AG09309 (cell line): ENCODE data around the gene SASH1.

Experiments
- DNase-seq: peaks from one replicate; pipeline ENCODE4 v3.0.0-alpha.2; 2010; ENCODE audit warnings: low read depth
- H3K4me3 ChIP-seq: 2 replicates; pipeline ENCODE4 v1.5.1; 2011; ENCODE audit warnings: mild to moderate bottlenecking, low read depth, low read length, moderate library complexity; ENCODE audit not compliant: control insufficient read depth
- TF ChIP-seq, protein P1 (sequence below): IDR thresholded peaks from 2 replicates; pipeline ENCODE4 v1.5.1; 2011; ENCODE audit warnings: mild to moderate bottlenecking, low read depth, low read length, inconsistent platforms; ENCODE audit not compliant: insufficient read depth, control insufficient read depth; ENCODE audit errors: missing control alignments

Gene SASH1

DNA sequence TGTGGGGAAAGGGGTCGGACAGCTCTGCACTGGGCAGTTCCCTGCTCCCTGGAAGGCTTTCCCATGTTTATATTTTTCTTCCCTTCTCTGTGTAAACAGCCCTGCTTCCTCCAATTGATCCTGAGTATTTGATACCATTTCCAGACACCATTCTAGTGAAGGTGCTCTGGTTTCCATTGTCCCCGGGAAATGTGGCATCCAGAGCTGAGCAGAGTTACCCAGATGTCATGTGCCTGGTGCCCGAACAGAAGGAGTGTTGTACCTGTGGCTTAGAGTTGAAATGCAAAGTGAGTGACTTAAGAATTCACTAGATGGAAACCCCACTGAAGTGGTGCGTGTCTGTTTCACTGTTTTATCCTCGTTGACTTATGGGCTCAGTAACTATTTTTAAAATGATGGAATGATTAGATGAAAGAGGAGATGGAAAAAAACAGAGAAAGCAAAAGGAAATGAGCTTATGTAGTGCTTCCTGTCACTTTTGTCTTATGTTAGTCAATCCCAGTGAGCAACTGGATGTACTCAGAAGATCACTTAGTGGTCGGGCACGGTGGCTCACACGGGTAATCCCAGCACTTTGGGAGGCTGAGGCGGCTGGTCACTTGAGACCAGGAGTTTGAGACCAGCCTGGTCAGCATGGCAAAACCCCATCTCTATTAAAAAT lies 83.8 kb downstream of the SASH1 start:
- no peak for DNase-seq
- TF ChIP-seq, protein P1, sequence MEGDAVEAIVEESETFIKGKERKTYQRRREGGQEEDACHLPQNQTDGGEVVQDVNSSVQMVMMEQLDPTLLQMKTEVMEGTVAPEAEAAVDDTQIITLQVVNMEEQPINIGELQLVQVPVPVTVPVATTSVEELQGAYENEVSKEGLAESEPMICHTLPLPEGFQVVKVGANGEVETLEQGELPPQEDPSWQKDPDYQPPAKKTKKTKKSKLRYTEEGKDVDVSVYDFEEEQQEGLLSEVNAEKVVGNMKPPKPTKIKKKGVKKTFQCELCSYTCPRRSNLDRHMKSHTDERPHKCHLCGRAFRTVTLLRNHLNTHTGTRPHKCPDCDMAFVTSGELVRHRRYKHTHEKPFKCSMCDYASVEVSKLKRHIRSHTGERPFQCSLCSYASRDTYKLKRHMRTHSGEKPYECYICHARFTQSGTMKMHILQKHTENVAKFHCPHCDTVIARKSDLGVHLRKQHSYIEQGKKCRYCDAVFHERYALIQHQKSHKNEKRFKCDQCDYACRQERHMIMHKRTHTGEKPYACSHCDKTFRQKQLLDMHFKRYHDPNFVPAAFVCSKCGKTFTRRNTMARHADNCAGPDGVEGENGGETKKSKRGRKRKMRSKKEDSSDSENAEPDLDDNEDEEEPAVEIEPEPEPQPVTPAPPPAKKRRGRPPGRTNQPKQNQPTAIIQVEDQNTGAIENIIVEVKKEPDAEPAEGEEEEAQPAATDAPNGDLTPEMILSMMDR = no peak
- H3K4me3 ChIP-seq = no peak overlapping the region

DNA sequence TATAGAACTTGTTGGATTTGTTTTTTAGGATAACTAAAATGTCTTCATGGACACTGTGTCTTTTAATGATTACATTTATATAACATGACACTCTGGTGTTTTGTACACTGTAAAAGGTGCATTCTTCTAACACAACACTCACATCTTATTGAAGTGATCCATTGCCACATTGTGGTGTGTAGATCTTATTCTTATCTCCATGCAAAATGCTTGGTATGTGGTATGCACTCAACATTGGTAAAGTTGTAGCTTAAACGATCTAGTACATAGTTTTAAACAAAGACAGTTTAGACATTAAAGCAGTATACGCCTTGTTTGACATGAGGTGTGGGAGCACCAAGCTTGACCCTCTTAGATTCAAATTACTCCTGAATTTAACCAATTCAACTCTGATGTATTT lies 84.7 kb downstream of the SASH1 start:
- TF ChIP-seq, protein P1 = no peak
- H3K4me3 ChIP-seq = no peak overlapping the region
- DNase-seq = no peak

DNA sequence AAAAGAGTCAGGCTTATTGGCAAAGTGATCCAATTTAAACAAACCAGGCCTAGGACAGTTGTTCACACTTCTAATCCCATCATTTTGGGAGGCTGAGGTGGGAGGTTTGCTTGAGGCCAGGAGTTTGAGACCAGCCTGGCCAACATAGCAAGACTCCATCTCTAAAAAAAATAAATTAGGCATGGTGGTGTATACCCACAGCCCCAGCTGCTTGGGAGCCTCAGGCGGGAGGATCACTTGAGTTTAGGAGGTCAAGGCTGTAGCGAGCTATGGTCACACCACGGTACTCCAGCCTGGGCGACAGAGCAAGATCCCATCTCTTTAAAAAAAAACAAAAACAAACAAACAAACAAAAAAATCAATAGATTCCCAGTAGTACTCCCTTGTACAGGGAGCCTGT lies 86.8 kb downstream of the SASH1 start:
- TF ChIP-seq, protein P1 = no peak
- DNase-seq = no peak
- no peak overlapping the region for H3K4me3 ChIP-seq

DNA sequence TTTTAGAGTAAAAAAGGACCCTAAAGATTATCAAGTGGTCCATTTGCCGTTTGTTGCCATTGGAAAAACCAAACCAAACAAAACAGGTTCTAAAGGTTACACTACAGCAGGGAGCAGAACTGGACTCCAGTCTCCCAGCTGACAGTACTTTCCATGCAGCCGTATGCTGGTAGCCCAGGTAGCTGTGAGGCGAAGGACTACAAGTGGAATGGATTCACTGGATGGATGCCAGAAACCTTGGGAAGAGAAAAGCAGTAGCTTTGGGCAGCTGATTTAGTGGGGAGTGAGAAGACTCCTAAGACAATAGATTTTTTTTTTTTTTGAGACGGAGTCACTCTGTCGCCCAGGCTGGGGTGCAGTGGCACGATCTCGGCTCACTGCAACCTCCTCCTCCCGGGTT lies 88.3 kb downstream of the SASH1 start:
- H3K4me3 ChIP-seq = no peak overlapping the region
- TF ChIP-seq, protein P1 = no peak
- no peak for DNase-seq

DNA sequence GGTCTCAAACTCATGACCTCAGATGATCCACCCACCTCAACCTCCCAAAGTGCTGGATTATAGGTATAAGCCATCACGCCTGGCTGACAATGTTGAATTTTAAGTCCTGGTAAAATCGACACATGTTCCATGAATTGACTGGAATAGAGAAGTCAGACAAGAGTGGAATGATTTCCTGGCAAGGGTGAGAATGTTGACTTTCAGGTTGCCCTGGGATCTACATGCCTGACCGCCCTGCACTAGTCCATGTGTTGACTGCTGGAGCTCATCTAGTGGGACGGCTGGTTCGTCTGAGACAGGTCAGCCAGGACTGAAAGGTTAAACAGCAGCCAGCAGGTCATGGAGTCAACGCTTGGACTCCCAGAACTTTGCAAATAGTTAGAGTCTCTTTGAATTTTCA lies 88.8 kb downstream of the SASH1 start:
- DNase-seq = no peak
- H3K4me3 ChIP-seq = no peak overlapping the region
- TF ChIP-seq, protein P1 = no peak

DNA sequence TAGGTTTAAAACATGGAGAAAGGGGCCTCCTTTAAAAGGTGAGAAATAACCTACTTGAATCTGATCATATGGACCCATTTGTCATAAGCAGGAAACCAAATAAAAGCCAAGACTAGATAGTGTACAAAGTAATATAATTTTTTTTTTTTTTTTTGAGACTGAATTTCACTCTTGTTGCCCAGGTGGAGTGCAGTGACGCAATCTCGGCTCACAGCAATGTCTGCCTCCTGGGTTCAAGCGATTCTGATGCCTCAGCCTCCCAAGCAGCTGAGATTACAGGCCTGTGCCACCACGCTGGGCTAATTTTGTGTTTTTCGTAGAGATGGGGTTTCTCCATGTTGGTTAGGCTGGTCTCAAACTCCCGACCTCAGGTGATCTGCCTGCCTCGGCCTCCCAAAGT lies 89.2 kb downstream of the SASH1 start:
- no peak for DNase-seq
- TF ChIP-seq, protein P1 = no peak
- H3K4me3 ChIP-seq = no peak overlapping the region
